HG03280 (cell line): ENCODE results near the gene SORBS1.
A peak's percentile ranks its signal among the peaks of the same experiment; 100 is the strongest.

ENCODE experiments used
- ATAC-seq: cut with Tn5 transposase; IDR thresholded peaks from one replicate; pipeline ENCODE4 v1.9.1; 2021; ENCODE audit warnings: mild to moderate bottlenecking, moderate library complexity; ENCODE audit not compliant: unreplicated experiment

Gene SORBS1

GRCh38 chr10:95442341-95442740, 118.8 kb downstream of the SORBS1 start:
- ATAC-seq = no peak

DNA sequence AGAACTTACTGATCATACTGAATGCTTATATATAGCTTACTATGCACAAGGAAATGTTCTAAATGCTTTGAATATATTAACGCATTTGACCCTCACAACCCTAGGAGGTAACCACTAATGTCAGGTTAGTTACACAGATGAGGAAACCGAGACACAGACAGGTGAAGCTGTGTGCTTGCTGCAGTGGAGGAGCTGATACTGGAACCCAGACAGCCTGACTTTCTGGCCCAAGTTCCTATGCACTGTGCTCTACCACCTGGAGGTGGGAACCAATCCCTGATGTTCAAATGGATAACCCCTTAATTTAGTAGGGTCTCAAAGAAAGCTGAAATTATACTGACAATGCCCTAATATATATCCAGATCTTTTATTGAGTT, 119.6 kb downstream of the SORBS1 start:
- ATAC-seq = peak; percentile 21

DNA sequence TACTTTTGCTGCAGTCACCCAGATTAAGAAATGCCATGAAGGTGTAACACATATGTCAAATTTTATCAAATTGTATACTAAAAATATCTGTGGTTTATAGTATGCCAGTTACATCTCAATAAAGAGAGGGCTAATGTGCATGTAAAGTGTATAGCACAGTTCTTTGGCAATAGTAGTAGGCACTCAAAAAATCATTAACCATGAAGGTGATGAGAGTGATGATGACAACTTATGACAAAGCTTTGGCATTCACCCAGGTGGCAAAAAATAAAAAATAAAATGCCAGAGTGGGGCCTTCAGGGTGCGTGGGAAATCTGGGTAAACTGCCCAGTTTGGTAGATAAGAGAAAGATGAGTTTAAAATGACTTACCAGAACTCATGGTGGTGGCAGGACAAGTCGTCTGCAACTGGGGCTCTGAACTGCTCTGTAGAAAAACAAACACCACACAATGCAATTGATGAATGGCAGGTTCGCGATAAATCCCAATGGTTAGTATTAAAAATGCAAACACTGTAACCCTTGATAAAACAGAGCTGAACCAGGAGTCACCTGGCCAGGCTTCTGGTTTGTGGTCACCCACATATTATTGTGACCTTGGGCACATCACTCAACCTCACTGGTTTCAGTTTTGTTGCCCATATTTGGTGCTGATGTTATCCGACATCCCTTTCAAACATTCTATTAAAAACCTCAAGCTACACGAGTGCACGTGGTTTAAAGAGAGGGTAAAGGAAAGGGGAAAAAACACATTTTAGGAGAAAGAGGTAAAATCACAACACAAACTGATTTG, 120.2 kb downstream of the SORBS1 start:
- ATAC-seq = peak; percentile 82

- ATAC-seq = no peak
Measured at GRCh38 chr10:95440038-95440725, 121.0 kb downstream of the SORBS1 start.

- ATAC-seq = no peak
Measured at GRCh38 chr10:95438781-95439180, 122.4 kb downstream of the SORBS1 start.

GRCh38 chr10:95437669-95438068, 123.5 kb downstream of the SORBS1 start:
- ATAC-seq = no peak

DNA sequence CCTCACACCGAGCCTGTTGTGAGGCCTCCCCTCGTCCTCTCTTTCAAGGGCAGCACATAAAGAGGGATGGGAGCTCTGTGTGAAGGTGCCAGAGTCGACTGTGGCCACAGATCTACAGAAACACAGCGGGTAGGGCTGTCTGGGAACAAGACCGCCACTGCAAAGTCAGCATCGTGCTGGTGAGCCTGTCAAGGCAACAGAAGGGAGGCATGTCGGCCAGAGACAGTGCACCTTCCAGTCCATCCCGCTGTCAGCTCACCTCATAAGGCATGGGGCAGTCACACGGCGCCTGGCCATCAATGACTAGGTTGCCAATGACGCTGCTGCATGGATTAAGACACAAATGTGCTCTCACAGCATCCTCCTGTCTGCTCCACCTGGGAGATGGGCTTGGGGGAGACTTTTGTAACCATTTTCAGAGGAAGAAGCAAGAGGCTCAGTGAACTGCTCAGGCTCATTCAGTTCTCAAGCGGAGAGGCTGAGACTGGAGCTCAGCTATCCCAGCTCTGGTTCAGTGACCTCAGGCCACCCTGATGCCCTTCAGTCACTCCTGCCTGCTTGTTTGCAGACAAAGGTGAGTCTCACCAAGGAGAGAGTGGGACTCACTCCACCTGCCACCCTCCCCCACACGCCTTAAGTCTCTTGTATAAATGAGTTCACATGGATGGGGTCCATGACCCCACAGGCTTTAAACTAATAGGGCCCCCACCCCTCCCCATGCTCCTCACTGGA, 125.5 kb downstream of the SORBS1 start:
- no peak for ATAC-seq

- no peak for ATAC-seq
Measured at GRCh38 chr10:95434583-95434982, 126.6 kb downstream of the SORBS1 start.

GRCh38 chr10:95431900-95432342, 129.2 kb downstream of the SORBS1 start:
- ATAC-seq = peak; percentile 59

GRCh38 chr10:95430231-95430951, 130.8 kb downstream of the SORBS1 start:
- ATAC-seq = peak; percentile 86

- ATAC-seq = no peak
Measured at GRCh38 chr10:95429639-95430038, 131.5 kb downstream of the SORBS1 start.

GRCh38 chr10:95428701-95429100, 132.5 kb downstream of the SORBS1 start:
- no peak for ATAC-seq

DNA sequence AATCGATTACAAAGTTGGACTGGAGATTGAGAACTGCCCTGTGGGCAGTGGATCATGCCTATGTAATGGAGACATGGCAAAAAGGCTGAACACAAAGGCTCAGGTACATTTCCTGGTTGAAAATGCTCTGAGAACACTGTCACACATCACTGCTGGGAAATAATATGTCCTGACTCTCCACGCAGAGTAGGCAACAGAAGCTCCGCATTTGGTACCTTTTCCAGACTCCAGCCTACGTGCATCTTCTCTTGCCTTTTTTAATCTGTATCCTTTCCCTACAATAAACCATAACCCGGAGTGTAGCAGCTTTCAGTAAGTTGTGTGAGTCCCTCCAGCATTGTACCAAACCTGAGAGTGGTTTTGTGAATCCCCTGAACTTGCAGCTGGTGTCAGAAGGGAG, 134.7 kb downstream of the SORBS1 start:
- ATAC-seq = no peak

- no peak for ATAC-seq
Measured at GRCh38 chr10:95425592-95426465, 135.3 kb downstream of the SORBS1 start.

DNA sequence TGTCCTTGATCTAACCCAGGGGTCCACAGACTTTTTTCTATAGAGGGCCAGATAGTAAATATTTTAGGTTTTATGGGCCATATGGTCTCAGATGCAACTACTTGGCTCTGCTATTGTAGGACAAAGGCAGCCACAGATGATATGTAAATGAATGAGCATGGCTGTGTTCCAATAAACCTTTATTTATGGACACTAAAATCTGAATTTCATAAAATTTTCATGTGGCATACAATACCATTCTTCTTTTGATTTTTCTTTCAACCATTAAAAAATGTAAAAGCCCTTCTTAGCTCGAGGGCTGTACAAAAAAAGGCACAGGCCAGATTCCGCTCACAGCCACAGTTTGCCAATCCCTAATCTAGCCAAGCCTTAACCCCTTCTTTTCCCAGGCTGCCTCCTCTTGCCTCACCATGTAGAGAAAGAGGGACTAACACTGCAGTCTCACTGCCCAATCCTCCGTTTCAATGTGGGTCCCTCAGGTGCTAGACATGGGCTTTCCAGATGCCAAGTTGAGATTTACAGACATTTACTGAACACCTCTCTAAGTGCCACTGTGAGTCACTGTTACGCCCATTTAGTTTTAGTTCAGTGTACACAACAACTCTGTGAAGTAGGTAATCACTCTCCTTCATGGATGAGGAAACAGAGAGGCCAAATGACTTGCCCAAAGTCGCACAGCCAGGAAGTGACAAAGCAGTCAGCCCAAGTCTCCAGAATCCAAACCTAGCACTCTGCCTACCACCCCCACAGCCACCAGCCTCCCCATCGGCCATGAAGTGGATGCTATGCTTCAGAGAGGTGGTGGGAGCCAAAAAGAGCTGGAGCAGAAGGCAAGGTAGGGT, 137.8 kb downstream of the SORBS1 start:
- no peak for ATAC-seq

- ATAC-seq = no peak
Measured at GRCh38 chr10:95422233-95422632, 138.9 kb downstream of the SORBS1 start.

- ATAC-seq = no peak
Measured at GRCh38 chr10:95421782-95422181, 139.4 kb downstream of the SORBS1 start.

GRCh38 chr10:95419399-95419798, 141.8 kb downstream of the SORBS1 start:
- no peak for ATAC-seq

DNA sequence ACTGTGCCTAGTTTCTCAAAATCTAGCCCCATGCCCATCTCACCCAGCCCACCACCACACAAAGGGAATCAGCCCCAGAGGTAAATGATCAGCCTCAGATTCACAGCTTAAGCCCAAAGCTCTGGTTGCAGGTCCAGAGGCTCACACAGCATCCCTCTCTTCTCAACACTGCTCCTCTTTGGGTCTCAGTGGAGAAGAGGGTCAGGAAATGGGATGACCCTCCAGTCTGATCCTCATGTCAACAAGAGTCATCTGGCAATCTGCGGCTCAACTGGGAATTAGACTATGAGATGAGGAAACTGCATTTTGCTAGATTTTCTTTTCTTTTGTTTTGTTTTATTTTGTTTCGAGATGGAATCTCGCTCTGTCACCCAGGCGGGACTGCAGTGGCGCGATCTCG, 144.2 kb downstream of the SORBS1 start:
- ATAC-seq = no peak
